NT2/D1 (cell line): Measurements from ENCODE around the gene FHOD3.

Source experiments
- SUZ12 ChIP-seq: IDR thresholded peaks from 2 replicates; pipeline ENCODE4 v1.6.1; 2011; ENCODE audit not compliant: insufficient read length, insufficient read depth; ENCODE audit errors: extremely low read depth
- YY1 ChIP-seq: IDR thresholded peaks from 2 replicates; pipeline ENCODE4 v1.6.1; 2011; ENCODE audit not compliant: insufficient read length, insufficient read depth
- ZNF274 ChIP-seq: IDR thresholded peaks from 2 replicates; pipeline ENCODE4 v1.6.1; 2011; ENCODE audit warnings: mild to moderate bottlenecking, low read depth, low read length

DNA sequence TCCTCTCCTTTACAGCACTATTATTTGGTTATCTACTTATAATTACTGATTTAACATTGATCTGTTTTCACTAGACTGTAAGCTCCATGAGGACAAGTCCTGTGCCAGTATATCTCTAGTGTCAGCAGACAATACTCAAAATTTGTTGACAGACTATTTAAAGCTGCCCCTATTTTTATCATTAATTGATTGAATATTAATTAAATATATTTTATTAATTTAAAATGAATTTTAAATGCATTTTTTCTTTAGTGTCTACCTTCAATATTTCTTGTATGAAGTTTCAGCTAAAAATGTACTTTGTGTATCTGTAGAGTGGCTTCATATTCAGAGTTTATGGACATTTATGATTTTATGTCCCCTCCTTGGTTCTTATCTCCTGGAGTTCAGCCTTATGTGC is 26.4 kb upstream of the FHOD3 start:
- TF ChIP-seq SUZ12 (no peak), YY1 (no peak), ZNF274 (no peak)
